ENCODE measurements around the gene SMIM30. TPM values are rescaled to one million over a fixed set of nuclear protein-coding genes. Genes with fewer than 3 reads are reported as not detected.
"Not testable (repeated sequence)": the region's sequence is repeated elsewhere in the genome, so short reads cannot be mapped to it uniquely, and the experiment has no call there.

The SMIM30 gene
- 100 to 1,000 TPM in 9 of 10 donors, 10 to 100 TPM in 1; 87.2 to 190 (median 164) TPM for total RNA-seq
- polyA plus RNA-seq = 100 to 1,000 TPM in 1 of 2 donors, 10 to 100 TPM in 1; 77.0 to 411 TPM
- long read RNA-seq, donor 1, transcript SMIM30-201 (3 exons, 1,070 nt) = major isoform, 11 of 24 reads
- long read RNA-seq, donor 1, partial matches to known transcripts = 0 of 24 reads
- long read RNA-seq, donor 1, other reads (novel, unspliced or antisense) = 11 of 24 reads
- long read RNA-seq, donor 2, transcript SMIM30-201 (3 exons, 1,070 nt) = major isoform, 16 of 47 reads
- long read RNA-seq, donor 2, partial matches to known transcripts = 0 of 47 reads
- long read RNA-seq, donor 2, other reads (novel, unspliced or antisense) = 28 of 47 reads
- long read RNA-seq, donor 3, partial matches to known transcripts = 0 of 4 reads
- long read RNA-seq, donor 3, other reads (novel, unspliced or antisense) = 0 of 4 reads

DNA sequence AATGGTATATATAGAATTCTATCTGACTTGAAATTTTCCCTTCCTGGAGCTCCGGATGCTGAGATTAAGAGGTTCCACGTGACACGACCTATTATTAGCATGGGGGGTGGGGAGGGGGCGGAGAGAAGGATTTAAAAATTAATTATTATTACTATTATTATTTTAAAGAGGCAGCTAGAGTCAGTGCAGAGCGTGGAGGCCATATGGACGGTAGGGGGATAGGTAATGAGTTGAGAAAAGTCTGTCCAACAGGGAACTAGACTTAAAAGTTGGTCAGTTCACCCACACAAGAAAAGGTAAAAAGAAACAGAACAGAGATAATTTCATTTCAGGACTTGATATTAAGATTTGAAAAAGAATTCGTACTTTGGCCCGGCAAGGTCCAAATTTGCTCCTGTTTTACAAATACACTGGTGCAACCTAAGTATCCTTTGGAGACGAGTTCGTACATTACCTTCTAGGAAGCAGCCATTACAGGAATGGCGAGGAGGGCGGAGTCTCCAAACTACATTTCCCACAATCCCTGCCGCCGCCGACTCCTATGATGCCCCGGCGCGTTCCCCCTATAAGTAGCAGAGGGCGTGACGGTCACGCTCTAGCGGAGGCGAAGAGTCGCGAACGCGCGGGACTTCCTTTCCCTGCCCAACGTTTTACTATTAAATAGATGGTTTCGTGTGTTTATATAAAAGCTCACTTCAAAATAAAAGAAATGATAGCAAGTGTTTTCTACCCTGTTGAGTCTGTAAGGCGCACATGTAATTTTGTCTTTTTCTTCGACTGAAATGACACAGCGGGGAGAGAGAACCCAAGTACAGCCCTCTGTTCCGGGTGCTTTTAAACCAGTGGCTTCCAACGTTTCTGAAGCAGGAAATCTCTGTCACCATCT, at the start of gene SMIM30:
Gene SMIM30 (minus strand): TSS at position 481 of the 886 bp plus-strand sequence. CDS start 976 bp downstream, outside the sequence.
- peak in 1 of 9 donors; percentile 15 for TF ChIP-seq CTCF (IDR thresholded peaks at IDR 0.05)
- Histone ChIP-seq H3K27me3 (no peaks in the 10 kb centered on the region), H3K4me1 (peaks cover 0 to 36% (median 10%) of the 10 kb centered on the region in 9 donors), H3K27ac (peak within 1 kb of the TSS; percentile 65 to 90 (median 80)), H3K4me3 (peak within 1 kb of the TSS; percentile 36 to 76 (median 62)), H3K36me3 (peaks cover 0 to 35% (median 6%) of the 10 kb centered on the region in 9 donors), H3K9me3 (no peaks in the 10 kb centered on the region)
- WGBS, 2 donors = 0 to 1% methylated on average over 35 of the region's 35 CpGs
- DNase-seq = peak; percentile 90 to 95
- peak; percentile 99 to 100 (median 100) for ATAC-seq
- intact Hi-C loops (cut with DNase I) = loop anchor here in 5 of 10 donors (1.0 to 10.0 kb wide), 4 partner anchors 176 to 334 kb away; partner anchors contain the start of gene TMEM168 (in 1 of the 5)

- 71 to 85% methylated on average over 1 of the region's 1 CpG for WGBS, 2 donors
- not testable (repeated sequence) for H3K9me3 ChIP-seq, H3K4me1 ChIP-seq, H3K27me3 ChIP-seq, H3K4me3 ChIP-seq, H3K36me3 ChIP-seq, DNase-seq, H3K27ac ChIP-seq, ATAC-seq
- intact Hi-C loops (cut with DNase I) = loop anchor here in 1 of 10 donors (10.0 kb wide), 1 partner anchor 529 kb away; no protein-coding TSS in a partner anchor
Measured at GRCh38 chr7:113166176-113166575, 47.8 kb upstream of the SMIM30 start.

DNA sequence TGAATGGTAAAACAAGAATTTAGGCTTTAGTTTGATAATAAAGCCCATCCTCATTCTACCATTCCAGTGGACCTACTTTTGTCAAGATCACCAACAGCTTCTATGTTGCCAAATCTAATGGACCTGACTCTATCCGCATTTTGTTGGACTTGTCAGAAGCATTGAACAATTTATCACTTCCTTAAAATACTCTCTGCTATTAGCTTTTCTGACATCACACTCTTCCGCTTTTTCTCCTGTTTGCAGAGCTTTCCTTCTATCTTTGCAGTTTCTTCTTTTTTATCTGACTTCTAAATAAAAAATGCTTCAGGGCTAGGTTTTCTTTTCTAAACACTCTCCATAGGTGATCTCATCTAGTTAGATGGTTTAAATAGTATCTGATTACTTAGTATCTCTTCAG, 42.7 kb upstream of the SMIM30 start:
- no peak for TF ChIP-seq CTCF (IDR thresholded peaks at IDR 0.05)

DNA sequence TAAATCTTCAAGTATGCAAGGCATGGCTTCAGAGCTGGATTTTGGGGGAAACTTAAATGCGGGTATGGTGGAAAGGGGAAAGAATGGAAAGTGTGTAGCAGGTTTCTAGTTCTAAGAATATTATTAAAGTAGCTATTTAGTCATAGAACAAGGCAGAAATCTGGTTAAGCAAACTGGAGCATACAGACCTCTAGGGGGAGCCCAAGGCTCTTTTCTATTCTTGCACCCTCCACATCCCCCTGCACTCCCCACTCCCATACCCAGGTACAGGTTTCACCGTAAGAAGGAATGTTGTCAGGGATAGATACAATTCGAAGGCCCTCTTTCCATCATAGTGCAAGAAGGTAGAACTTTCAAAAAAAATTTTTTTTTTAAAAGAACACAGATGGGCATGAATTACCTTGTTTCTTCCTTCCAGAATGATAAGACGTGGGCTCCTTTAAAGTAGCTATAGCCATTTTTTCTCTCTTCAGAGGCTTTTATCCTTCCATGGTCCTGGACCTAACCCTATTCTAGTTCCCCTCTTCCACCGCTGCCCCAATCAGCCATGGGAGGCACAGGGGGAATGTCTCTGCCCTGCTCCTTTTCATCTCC, 41.5 kb upstream of the SMIM30 start:
- H3K9me3 ChIP-seq = no peaks in the 10 kb centered on the region
- WGBS, 2 donors = 39 to 43% methylated on average over 5 of the region's 5 CpGs
- no peak overlapping the region for H3K4me3 ChIP-seq
- H3K4me1 ChIP-seq = no peaks in the 10 kb centered on the region
- DNase-seq (no peak), ATAC-seq (no peak)
- H3K27me3 ChIP-seq = peaks cover 0 to 5% (median 0%) of the 10 kb centered on the region in 7 donors
- H3K36me3 ChIP-seq = no peaks in the 10 kb centered on the region
- intact Hi-C loops (cut with DNase I) = loop anchor here in 3 of 10 donors (10.0 kb wide), 2 partner anchors 145 to 535 kb away; no protein-coding TSS in a partner anchor
- no peak overlapping the region for H3K27ac ChIP-seq
- TF ChIP-seq CTCF (IDR thresholded peaks at IDR 0.05) = peak; percentile 19 to 65 (median 50)

More for the DNA sequence above, 42.7 kb upstream of the SMIM30 start:
- Histone ChIP-seq H3K4me1 (no peaks in the 10 kb centered on the region), H3K27me3 (peaks cover 0 to 5% (median 0%) of the 10 kb centered on the region in 7 donors), H3K9me3 (peaks cover 0 to 3% (median 0%) of the 10 kb centered on the region in 11 donors), H3K27ac (no peak overlapping the region), H3K36me3 (no peaks in the 10 kb centered on the region), H3K4me3 (no peak overlapping the region)
- WGBS, 2 donors = 83 to 89% methylated on average over 2 of the region's 2 CpGs
- ATAC-seq (no peak), DNase-seq (no peak)
- intact Hi-C loops (cut with DNase I) = loop anchor here in 1 of 10 donors (10.0 kb wide), 1 partner anchor 534 kb away; no protein-coding TSS in a partner anchor

All from heart right ventricle (tissue), 16 donors.